Upper lobe of right lung (tissue), 1 donor: ENCODE measurements around the gene ARL5C. TPM values are rescaled to one million over a fixed set of nuclear protein-coding genes. Genes with fewer than 3 reads are reported as not detected.
A peak's percentile ranks its signal among the peaks of the same experiment; 100 is the strongest.

Experiments used
- ATAC-seq: fragments of 200-7000 bp; cut with Tn5 transposase; one replicate; pipeline ENCODE4 v1.9.1; 2020; ENCODE audit warnings: mild to moderate bottlenecking, moderate library complexity
- DNase-seq: peaks from one replicate; pipeline ENCODE4 v3.0.0-alpha.2; 2020
- H3K27ac ChIP-seq: fragments of 200-600 bp; one replicate; pipeline ENCODE4 v1.8.0; 2022
- H3K27me3 ChIP-seq: fragments of 200-600 bp; one replicate; pipeline ENCODE4 v1.8.0; 2022; ENCODE audit warnings: mild to moderate bottlenecking
- H3K36me3 ChIP-seq: fragments of 200-600 bp; one replicate; pipeline ENCODE4 v1.8.0; 2022
- H3K4me1 ChIP-seq: fragments of 200-600 bp; one replicate; pipeline ENCODE4 v1.8.0; 2022
- H3K4me3 ChIP-seq: fragments of 200-600 bp; one replicate; pipeline ENCODE4 v1.8.0; 2022; ENCODE audit warnings: mild to moderate bottlenecking
- H3K9me3 ChIP-seq: fragments of 200-600 bp; one replicate; pipeline ENCODE4 v1.8.0; 2022
- CTCF ChIP-seq: fragments of 200-600 bp; IDR thresholded peaks from one replicate; pipeline ENCODE4 v1.8.0; 2022; ENCODE audit warnings: antibody characterized with exemption
- intact Hi-C: fragments of 100-400 bp; cut with DNase I; formaldehyde crosslinking; loops from one replicate; pipeline ENCODE4 v1.11.0; 2022
- total RNA-seq: library from RNA; stranded (reverse); fragmentation: NEBNext Ultra II Directional; extraction: Animal tissue kit (Norgen Biotek cat#: 25700); gene quantifications from one replicate; pipeline ENCODE4 v1.2.1, GENCODE V29; 2021
- donor health status: DM: no; HTN: yes; CAD: no; lungs with severe emphysema.

ARL5C gene
- total RNA-seq, 1 donor from 2014 or later, result not detected

GRCh38 chr17:39165178-39165840, 652 bp downstream of the ARL5C start:
- H3K27me3 ChIP-seq, result no peaks in the 10 kb centered on the region
- no peak for TF ChIP-seq CTCF
- peaks cover 13% of the 10 kb centered on the region for H3K4me1 ChIP-seq
- DNase-seq, result no peak
- no peak overlapping the region for H3K27ac ChIP-seq
- H3K9me3 ChIP-seq, result no peaks in the 10 kb centered on the region
- peak overlapping the region; percentile 59 for H3K4me3 ChIP-seq
- H3K36me3 ChIP-seq, result no peaks in the 10 kb centered on the region
- ATAC-seq, result no peak
- intact Hi-C loops, result no loop called here

GRCh38 chr17:39164675-39165143, 1.3 kb downstream of the ARL5C start:
- no peaks in the 10 kb centered on the region for H3K27me3 ChIP-seq
- peak overlapping the region; percentile 59 for H3K4me3 ChIP-seq
- no peaks in the 10 kb centered on the region for H3K9me3 ChIP-seq
- H3K27ac ChIP-seq, result no peak overlapping the region
- peak; percentile 75 for TF ChIP-seq CTCF
- intact Hi-C loops, result no loop called here
- peaks cover 13% of the 10 kb centered on the region for H3K4me1 ChIP-seq
- peak; percentile 93 for ATAC-seq
- DNase-seq, result peak; percentile 90
- no peaks in the 10 kb centered on the region for H3K36me3 ChIP-seq

GRCh38 chr17:39161962-39162361, 4.0 kb downstream of the ARL5C start:
- H3K4me3 ChIP-seq, result no peak overlapping the region

GRCh38 chr17:39158623-39159022, 7.3 kb downstream of the ARL5C start:
- intact Hi-C loops, result no loop called here
- Histone ChIP-seq H3K4me1 (peaks cover 3% of the 10 kb centered on the region), H3K27ac (no peak overlapping the region), H3K9me3 (no peaks in the 10 kb centered on the region), H3K27me3 (no peaks in the 10 kb centered on the region), H3K4me3 (no peak overlapping the region), H3K36me3 (no peaks in the 10 kb centered on the region)
- ATAC-seq, result no peak
- DNase-seq, result no peak
- no peak for TF ChIP-seq CTCF

More at GRCh38 chr17:39161962-39162361, 4.0 kb downstream of the ARL5C start:
- H3K36me3 ChIP-seq, result no peaks in the 10 kb centered on the region
- intact Hi-C loops, result no loop called here
- DNase-seq, result no peak
- no peak for TF ChIP-seq CTCF
- no peak overlapping the region for H3K27ac ChIP-seq
- H3K4me1 ChIP-seq, result peaks cover 13% of the 10 kb centered on the region
- no peaks in the 10 kb centered on the region for H3K27me3 ChIP-seq
- ATAC-seq, result no peak
- no peaks in the 10 kb centered on the region for H3K9me3 ChIP-seq

- Histone ChIP-seq H3K27ac (no peak overlapping the region), H3K4me3 (no peak overlapping the region), H3K9me3 (no peaks in the 10 kb centered on the region), H3K27me3 (no peaks in the 10 kb centered on the region), H3K36me3 (no peaks in the 10 kb centered on the region), H3K4me1 (peaks cover 16% of the 10 kb centered on the region)
- ATAC-seq, result no peak
- intact Hi-C loops, result no loop called here
- no peak for DNase-seq
- no peak for TF ChIP-seq CTCF
Measured at GRCh38 chr17:39156491-39156890, 9.5 kb downstream of the ARL5C start.

GRCh38 chr17:39155654-39156053, 10.3 kb downstream of the ARL5C start:
- H3K27ac ChIP-seq, result no peak overlapping the region
- H3K9me3 ChIP-seq, result no peaks in the 10 kb centered on the region
- no peak for TF ChIP-seq CTCF
- H3K4me1 ChIP-seq, result peaks cover 16% of the 10 kb centered on the region
- no peaks in the 10 kb centered on the region for H3K36me3 ChIP-seq
- no peak for DNase-seq
- H3K27me3 ChIP-seq, result peaks cover 2% of the 10 kb centered on the region
- intact Hi-C loops, result no loop called here
- no peak for ATAC-seq
- H3K4me3 ChIP-seq, result no peak overlapping the region
